Tibial nerve (tissue), 4 donors: ENCODE results near the gene PTPRA. TPM values are rescaled to one million over a fixed set of nuclear protein-coding genes. Genes with fewer than 3 reads are reported as not detected.

Experiments
- DNase-seq, 2 donors: peaks; one replicate each; pipeline ENCODE4 v3.0.0-alpha.2; 2019; ENCODE audit warnings: low spot score in 2 of 2
- H3K27ac ChIP-seq, 4 donors: fragments of 200-600 bp; sonication (generic) in 3 of 4; one replicate each; pipeline ENCODE4 v1.5.1; 2017 to 2019; ENCODE audit warnings: mild to moderate bottlenecking in 1 of 4
- H3K27me3 ChIP-seq, 2 donors: fragments of 200-600 bp; sonication (generic) in 1 of 2; one replicate each; pipeline versions ENCODE4 v1.5.1 to v1.6.0; 2017 to 2019
- H3K36me3 ChIP-seq, 3 donors: fragments of 200-600 bp; sonication (generic); one replicate each; pipeline ENCODE4 v1.5.1; 2018 to 2019
- H3K4me1 ChIP-seq, 4 donors: fragments of 200-600 bp; sonication (generic) in 3 of 4; one replicate each; pipeline ENCODE4 v1.5.1; 2017 to 2019
- H3K4me3 ChIP-seq, 4 donors: fragments of 200-600 bp; sonication (generic) in 3 of 4; one replicate each; pipeline ENCODE4 v1.5.1; 2017 to 2019; ENCODE audit warnings: mild to moderate bottlenecking in 1 of 4, moderate library complexity in 1 of 4
- H3K9me3 ChIP-seq, 4 donors: fragments of 200-600 bp; sonication (generic) in 3 of 4; one replicate each; pipeline ENCODE4 v1.5.1; 2017 to 2019
- CTCF ChIP-seq, 5 experiments: fragments of 200-600 bp in 3 of 5; fragments of 450-650 bp in 2 of 5; sonication (generic) in 3 of 5; IDR thresholded peaks; one replicate each; pipeline ENCODE4 v1.5.1; 2016 to 2019; ENCODE audit warnings: antibody characterized with exemption in 5 of 5, mild to moderate bottlenecking in 3 of 5, moderate library complexity in 2 of 5
- EP300 ChIP-seq, 2 donors: sonication (generic); formaldehyde crosslinking; IDR thresholded peaks; one replicate each; pipeline ENCODE4 v1.6.1; 2017; ENCODE audit warnings: antibody characterized with exemption in 2 of 2, mild to moderate bottlenecking in 1 of 2
- POLR2A ChIP-seq, 2 donors: fragments of 450-650 bp; IDR thresholded peaks; one replicate each; pipeline ENCODE4 v1.6.1; 2017; ENCODE audit warnings: antibody characterized with exemption in 2 of 2, mild to moderate bottlenecking in 2 of 2, moderate library complexity in 2 of 2
- WGBS, 2 donors: methylation state at CpG; one replicate each; pipeline ENCODE4 v1.1.5; 2018; 5-methylcytosine and 5-hydroxymethylcytosine counted together
- total RNA-seq, 4 donors: library from RNA; depleted of rRNA; stranded (reverse); fragments of >200 nt; gene quantifications; one replicate each; pipeline ENCODE4 v1.1.0, GENCODE V29; 2016

PTPRA gene
- total RNA-seq, 4 donors from 2014 or later, result 46.3 to 119 (median 67.4) TPM

GRCh38 chr20:3077618-3078134 is 204.4 kb downstream of the PTPRA start:
- TF ChIP-seq CTCF (IDR thresholded peaks at IDR 0.05), result no peak
- TF ChIP-seq POLR2A (IDR thresholded peaks at IDR 0.05), result no peak
- TF ChIP-seq EP300 (IDR thresholded peaks at IDR 0.05), result no peak
- Histone ChIP-seq H3K4me1 (peaks cover 0 to 19% (median 0%) of the 10 kb centered on the region in 4 donors), H3K4me3 (no peak overlapping the region), H3K27ac (no peak overlapping the region), H3K27me3 (peaks cover 0 to 90% of the 10 kb centered on the region in 2 donors), H3K36me3 (no peaks in the 10 kb centered on the region), H3K9me3 (peaks cover 0 to 7% (median 0%) of the 10 kb centered on the region in 4 donors)
- 81 to 83% methylated on average over 4 of the region's 4 CpGs for WGBS, 2 donors
- DNase-seq, result no peak

GRCh38 chr20:3080939-3081388 is 207.7 kb downstream of the PTPRA start:
- H3K36me3 ChIP-seq, result no peaks in the 10 kb centered on the region
- WGBS, 2 donors, result 37 to 40% methylated on average over 6 of the region's 6 CpGs
- peak; percentile 9 to 17 for DNase-seq
- H3K4me3 ChIP-seq, result no peak overlapping the region
- no peak overlapping the region for H3K27ac ChIP-seq
- no peak for TF ChIP-seq CTCF (IDR thresholded peaks at IDR 0.05)
- no peak for TF ChIP-seq POLR2A (IDR thresholded peaks at IDR 0.05)
- no peak for TF ChIP-seq EP300 (IDR thresholded peaks at IDR 0.05)
- peaks cover 0 to 28% (median 2%) of the 10 kb centered on the region in 4 donors for H3K4me1 ChIP-seq
- H3K27me3 ChIP-seq, result peaks cover 0 to 91% of the 10 kb centered on the region in 2 donors
- peaks cover 0 to 7% (median 0%) of the 10 kb centered on the region in 4 donors for H3K9me3 ChIP-seq

- H3K36me3 ChIP-seq, result no peaks in the 10 kb centered on the region
- TF ChIP-seq EP300 (IDR thresholded peaks at IDR 0.05), result no peak
- TF ChIP-seq CTCF (IDR thresholded peaks at IDR 0.05), result no peak
- TF ChIP-seq POLR2A (IDR thresholded peaks at IDR 0.05), result no peak
- H3K4me3 ChIP-seq, result no peak overlapping the region
- H3K9me3 ChIP-seq, result peaks cover 0 to 4% (median 0%) of the 10 kb centered on the region in 4 donors
- no peak overlapping the region for H3K27ac ChIP-seq
- H3K4me1 ChIP-seq, result peaks cover 0 to 28% (median 2%) of the 10 kb centered on the region in 4 donors
- 86 to 93% methylated on average over 9 to 11 of the region's 11 CpGs for WGBS, 2 donors
- peaks cover 0 to 86% of the 10 kb centered on the region in 2 donors for H3K27me3 ChIP-seq
- no peak for DNase-seq
Observed at GRCh38 chr20:3081641-3082040, 208.4 kb downstream of the PTPRA start.

- H3K9me3 ChIP-seq, result no peaks in the 10 kb centered on the region
- H3K4me3 ChIP-seq, result peak overlapping the region in 1 of 4 donors; percentile 34
- H3K27me3 ChIP-seq, result peaks cover 0 to 80% of the 10 kb centered on the region in 2 donors
- WGBS, 2 donors, result 4 to 18% methylated on average over 13 to 60 of the region's 71 CpGs
- no peak overlapping the region for H3K27ac ChIP-seq
- no peak for DNase-seq
- peaks cover 0 to 28% (median 2%) of the 10 kb centered on the region in 4 donors for H3K4me1 ChIP-seq
- TF ChIP-seq CTCF (IDR thresholded peaks at IDR 0.05) (no peak), EP300 (IDR thresholded peaks at IDR 0.05) (no peak), POLR2A (IDR thresholded peaks at IDR 0.05) (no peak)
- H3K36me3 ChIP-seq, result no peaks in the 10 kb centered on the region
Observed at GRCh38 chr20:3082306-3082951, 209.1 kb downstream of the PTPRA start.
